ENCODE results near the gene HMG20B.

DNA sequence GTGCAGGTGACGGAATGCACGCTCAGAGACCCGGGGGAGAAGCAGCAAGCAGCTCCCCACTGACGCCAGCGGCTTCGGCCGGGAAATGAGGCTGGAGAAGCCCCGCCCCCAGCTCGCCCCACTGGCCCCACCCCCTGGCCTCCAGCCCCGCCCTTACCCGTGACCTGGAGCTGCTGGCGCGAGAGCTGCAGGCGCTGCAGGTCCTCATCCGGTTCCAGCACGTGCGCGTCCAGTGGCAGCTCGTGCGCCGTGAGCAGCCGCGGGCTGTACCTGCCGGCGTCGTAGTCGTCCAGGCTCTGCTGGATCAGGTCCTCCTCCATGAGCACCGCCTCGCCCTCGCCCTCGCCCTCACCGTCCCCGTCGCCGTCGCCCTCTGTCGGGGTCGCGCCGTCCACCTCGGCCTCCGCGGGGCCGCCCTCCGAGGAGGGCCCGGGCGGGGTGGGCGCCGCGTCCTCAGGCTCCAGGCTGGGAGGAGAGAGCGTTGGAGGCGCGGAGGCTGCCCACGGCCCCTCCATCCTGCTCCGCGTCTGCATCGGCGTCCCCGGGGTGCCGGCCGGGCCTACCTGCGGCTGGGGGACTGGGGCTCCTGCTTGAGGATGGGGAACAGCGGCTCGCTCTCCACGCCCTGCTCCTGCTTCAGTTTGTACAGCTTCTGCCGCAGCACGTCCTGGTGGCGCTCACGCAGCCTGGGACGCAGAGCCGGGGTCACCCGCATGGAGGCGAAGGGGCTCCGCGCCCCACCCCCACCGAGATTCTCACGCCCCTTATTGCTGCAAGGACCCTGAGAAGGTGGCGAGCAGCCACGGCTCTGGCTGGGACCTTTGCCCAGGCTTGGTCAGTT, 40.4 kb downstream of the HMG20B start:
- TF ChIP-seq POLR2A (IDR thresholded peaks at IDR 0.05; ENCODE audit: borderline replicate concordance, extremely low read depth, insufficient read depth, insufficient read length) = no peak
- TF ChIP-seq, protein P1, sequence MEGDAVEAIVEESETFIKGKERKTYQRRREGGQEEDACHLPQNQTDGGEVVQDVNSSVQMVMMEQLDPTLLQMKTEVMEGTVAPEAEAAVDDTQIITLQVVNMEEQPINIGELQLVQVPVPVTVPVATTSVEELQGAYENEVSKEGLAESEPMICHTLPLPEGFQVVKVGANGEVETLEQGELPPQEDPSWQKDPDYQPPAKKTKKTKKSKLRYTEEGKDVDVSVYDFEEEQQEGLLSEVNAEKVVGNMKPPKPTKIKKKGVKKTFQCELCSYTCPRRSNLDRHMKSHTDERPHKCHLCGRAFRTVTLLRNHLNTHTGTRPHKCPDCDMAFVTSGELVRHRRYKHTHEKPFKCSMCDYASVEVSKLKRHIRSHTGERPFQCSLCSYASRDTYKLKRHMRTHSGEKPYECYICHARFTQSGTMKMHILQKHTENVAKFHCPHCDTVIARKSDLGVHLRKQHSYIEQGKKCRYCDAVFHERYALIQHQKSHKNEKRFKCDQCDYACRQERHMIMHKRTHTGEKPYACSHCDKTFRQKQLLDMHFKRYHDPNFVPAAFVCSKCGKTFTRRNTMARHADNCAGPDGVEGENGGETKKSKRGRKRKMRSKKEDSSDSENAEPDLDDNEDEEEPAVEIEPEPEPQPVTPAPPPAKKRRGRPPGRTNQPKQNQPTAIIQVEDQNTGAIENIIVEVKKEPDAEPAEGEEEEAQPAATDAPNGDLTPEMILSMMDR (IDR thresholded peaks at IDR 0.05 in 2 of 3, conservative IDR thresholded peaks at IDR 0.05 in 1 of 3; ENCODE audit: borderline replicate concordance in 1 of 3, insufficient read depth in 1 of 3, low read depth in 2 of 3, low read length in 2 of 3) = no peak

All from HCT116 (cell line).